ENCODE results near the gene LCLAT1.

GRCh38 chr2:30447149-30448045 lies at the start of gene LCLAT1:
- TF ChIP-seq CTCF (IDR thresholded peaks at IDR 0.05), result peak; percentile 8
- TF ChIP-seq EZH2 (IDR thresholded peaks at IDR 0.05), result peak; percentile 29
- no peak for TF ChIP-seq EZH2phosphoT487 (IDR thresholded peaks at IDR 0.05)
